Body of pancreas (tissue), 4 donors: ENCODE data around the gene CREBZF. TPM values are rescaled to one million over a fixed set of nuclear protein-coding genes. Genes with fewer than 3 reads are reported as not detected.
"Not testable (repeated sequence)": the region's sequence is repeated elsewhere in the genome, so short reads cannot be mapped to it uniquely, and the experiment has no call there.

ENCODE experiments used
- ATAC-seq: fragments of 150-250 bp; one replicate; pipeline ENCODE4 v1.9.1; 2016
- DNase-seq, 4 donors: peaks; one replicate each; pipeline ENCODE4 v3.0.0-alpha.2; 2019
- H3K27ac ChIP-seq, 4 donors: fragments of 200-600 bp; sonication (generic); 1 replicate in 3 of 4; 2 replicates in 1 of 4; pipeline versions ENCODE4 v1.5.1 to v1.6.1; 2016 to 2019; ENCODE audit warnings: mild to moderate bottlenecking in 1 of 4, mixed read lengths in 1 of 4, moderate library complexity in 1 of 4
- H3K27me3 ChIP-seq, 2 donors: fragments of 200-600 bp; sonication (generic); one replicate each; pipeline ENCODE4 v1.6.0; 2016; ENCODE audit warnings: mild to moderate bottlenecking in 1 of 2
- H3K36me3 ChIP-seq, 2 donors: fragments of 200-600 bp; sonication (generic); replicated peaks in 1 of 2; 2 replicates each; pipeline ENCODE4 v1.5.1; 2016; ENCODE audit warnings: low read depth in 2 of 2; ENCODE audit not compliant: insufficient read depth in 1 of 2
- H3K4me1 ChIP-seq: fragments of 200-600 bp; sonication (generic); one replicate; pipeline ENCODE4 v1.6.0; 2016
- H3K4me3 ChIP-seq, 2 donors: fragments of 200-600 bp; sonication (generic); 1 replicate in 1 of 2; 2 replicates in 1 of 2; pipeline ENCODE4 v1.5.1; 2016 to 2019
- H3K9me3 ChIP-seq, 3 donors: fragments of 200-600 bp; sonication (generic); 1 replicate in 2 of 3; 2 replicates in 1 of 3; pipeline ENCODE4 v1.5.1; 2016
- CTCF ChIP-seq, 7 experiments: fragments of 450-650 bp in 4 of 7; fragments of 200-600 bp in 3 of 7; sonication (generic) in 3 of 7; IDR thresholded peaks; one replicate each; pipeline ENCODE4 v1.5.1; 2016 to 2019; ENCODE audit warnings: antibody characterized with exemption in 7 of 7
- POLR2A ChIP-seq, 3 donors: fragments of 450-650 bp; IDR thresholded peaks; one replicate each; pipeline ENCODE4 v1.6.1; 2016; ENCODE audit warnings: antibody characterized with exemption in 3 of 3, mild to moderate bottlenecking in 2 of 3
- WGBS, 2 donors: methylation state at CpG; one replicate each; pipeline ENCODE4 v1.1.5; 2017; 5-methylcytosine and 5-hydroxymethylcytosine counted together
- intact Hi-C: fragments of 100-400 bp; cut with DNase I; formaldehyde crosslinking; loops from one replicate; pipeline ENCODE4 v1.15.1; 2023
- total RNA-seq, 2 donors: library from RNA; depleted of rRNA; stranded (reverse); fragments of >200 nt; gene quantifications; one replicate each; pipeline ENCODE4 v1.1.0, GENCODE V29; 2016

CREBZF gene
- total RNA-seq, 2 donors from 2014 or later, result 65.9 to 151 TPM

DNA sequence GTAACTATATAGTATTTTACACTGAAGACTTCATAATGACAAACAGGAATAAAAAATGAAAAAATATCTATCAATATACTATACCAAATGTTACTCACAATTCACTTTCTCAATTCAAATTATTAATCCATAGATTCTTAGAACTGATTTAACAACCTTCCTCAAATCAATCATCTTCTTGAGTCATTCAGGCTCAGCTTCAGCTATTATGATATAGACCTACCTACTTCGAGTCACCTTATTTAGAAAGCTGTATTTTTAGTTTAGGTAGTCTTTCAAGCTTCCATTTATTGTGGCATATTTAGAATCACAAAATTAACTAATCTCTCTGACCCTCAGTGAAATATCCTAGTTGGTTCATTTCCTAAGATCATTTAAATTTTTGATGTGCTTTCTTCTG lies 8.2 kb downstream of the CREBZF start:
- Histone ChIP-seq H3K4me3 (no peak overlapping the region), H3K27me3 (no peaks in the 10 kb centered on the region), H3K4me1 (peaks cover 46% of the 10 kb centered on the region), H3K36me3 (peaks cover 0 to 4% of the 10 kb centered on the region in 2 donors), H3K9me3 (no peaks in the 10 kb centered on the region), H3K27ac (no peak overlapping the region)
- 82 to 89% methylated on average over 1 of the region's 1 CpG for WGBS, 2 donors
- ATAC-seq, result no peak
- TF ChIP-seq CTCF (IDR thresholded peaks at IDR 0.05), result no peak
- TF ChIP-seq POLR2A (IDR thresholded peaks at IDR 0.05), result no peak
- no peak for DNase-seq
- intact Hi-C loops, result no loop called here

GRCh38 chr11:85654343-85654742 lies 10.6 kb downstream of the CREBZF start:
- ATAC-seq, DNase-seq, H3K9me3 ChIP-seq, H3K27ac ChIP-seq, H3K27me3 ChIP-seq, H3K4me3 ChIP-seq, H3K36me3 ChIP-seq, intact Hi-C loops: not testable (repeated sequence)
- WGBS, 2 donors, result 96 to 98% methylated on average over 4 of the region's 4 CpGs
- peaks cover 28% of the 10 kb centered on the region for H3K4me1 ChIP-seq

GRCh38 chr11:85652786-85653447 lies 12.0 kb downstream of the CREBZF start:
- intact Hi-C loops, result no loop called here
- ATAC-seq, result no peak
- Histone ChIP-seq H3K4me3 (no peak overlapping the region), H3K4me1 (peaks cover 27% of the 10 kb centered on the region), H3K9me3 (no peaks in the 10 kb centered on the region), H3K27me3 (no peaks in the 10 kb centered on the region), H3K27ac (no peak overlapping the region), H3K36me3 (peaks cover 0 to 4% of the 10 kb centered on the region in 2 donors)
- TF ChIP-seq CTCF (IDR thresholded peaks at IDR 0.05) (no peak), POLR2A (IDR thresholded peaks at IDR 0.05) (no peak)
- no peak for DNase-seq
- WGBS, 2 donors, result 27 to 30% methylated on average over 3 of the region's 3 CpGs

- no peak for DNase-seq
- Histone ChIP-seq H3K9me3 (no peaks in the 10 kb centered on the region), H3K4me1 (peaks cover 31% of the 10 kb centered on the region), H3K4me3 (no peak overlapping the region), H3K27ac (no peak overlapping the region), H3K27me3 (no peaks in the 10 kb centered on the region), H3K36me3 (peaks cover 0 to 4% of the 10 kb centered on the region in 2 donors)
- WGBS, 2 donors, result 75 to 88% methylated on average over 1 of the region's 1 CpG
- TF ChIP-seq CTCF (IDR thresholded peaks at IDR 0.05), result no peak
- no peak for TF ChIP-seq POLR2A (IDR thresholded peaks at IDR 0.05)
- intact Hi-C loops, result no loop called here
- no peak for ATAC-seq
These were observed 13.8 kb downstream of the CREBZF start for GRCh38 chr11:85651118-85651517.

DNA sequence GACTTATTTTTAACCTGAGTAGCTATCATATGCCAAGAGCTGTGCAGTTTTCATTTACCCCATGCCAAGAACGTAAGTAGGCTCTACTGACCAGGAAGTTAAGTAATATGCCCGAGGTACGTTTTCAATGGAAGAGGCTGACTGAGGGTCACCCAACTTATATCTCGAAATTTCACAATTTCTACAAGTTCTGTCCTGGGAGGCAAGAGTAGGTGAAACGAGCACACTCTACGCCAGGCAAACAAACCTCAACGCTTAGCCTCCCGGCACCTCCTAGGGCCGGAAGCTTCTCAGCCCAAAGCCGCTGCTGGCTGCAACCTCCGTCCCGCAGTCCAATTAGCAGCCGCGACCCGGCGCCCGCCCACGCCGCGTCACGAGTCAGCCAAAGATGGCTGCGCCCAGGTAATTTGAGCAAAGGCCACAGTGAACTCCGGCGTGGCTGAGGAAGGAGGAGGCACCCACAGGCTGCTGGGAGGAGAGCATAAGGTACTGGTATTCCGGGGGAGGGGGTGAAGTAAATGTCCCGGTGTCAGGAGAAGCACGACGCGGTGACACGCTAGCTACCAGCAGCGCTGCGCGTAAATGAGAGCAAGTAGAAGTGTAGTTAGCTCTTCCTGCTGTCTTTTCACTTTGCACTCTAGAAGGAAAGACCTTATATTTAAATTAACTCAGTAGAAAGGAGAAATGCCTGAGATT lies 17.2 kb downstream of the CREBZF start, which contains the start of gene TMEM126A:
TSS of gene TMEM126A (plus strand) at position 364 of the 696 bp plus-strand sequence. CDS start 2,289 bp downstream, outside the sequence.
- ATAC-seq, result peak; percentile 97
- 0% methylated on average over 12 to 33 of the region's 33 CpGs for WGBS, 2 donors
- TF ChIP-seq CTCF (IDR thresholded peaks at IDR 0.05), result peak in 1 of 7 experiments; percentile 9
- TF ChIP-seq POLR2A (IDR thresholded peaks at IDR 0.05), result peak; percentile 72 to 92 (median 91)

More for the DNA sequence above, 17.2 kb downstream of the CREBZF start, which contains the start of gene TMEM126A:
- peaks cover 28% of the 10 kb centered on the region for H3K4me1 ChIP-seq
- H3K27ac ChIP-seq, result peak within 1 kb of the TSS; percentile 58 to 91 (median 82)
- peak; percentile 88 to 93 (median 91) for DNase-seq
- no peaks in the 10 kb centered on the region for H3K27me3 ChIP-seq
- peak within 1 kb of the TSS; percentile 28 to 65 for H3K4me3 ChIP-seq
- H3K36me3 ChIP-seq, result no peaks in the 10 kb centered on the region
- intact Hi-C loops, result no loop called here
- no peaks in the 10 kb centered on the region for H3K9me3 ChIP-seq
